Kidney (tissue), 14 donors: ENCODE results near the gene BMF. TPM values are rescaled to one million over a fixed set of nuclear protein-coding genes. Genes with fewer than 3 reads are reported as not detected.

Experiments
- DNase-seq, 5 donors: peaks; one replicate each; pipeline ENCODE4 v3.0.0-alpha.2; 2013 to 2020
- FAIRE-seq: peaks from 2 replicates; lab custom pipeline; 2012; peaks lifted over from hg19 to GRCh38; lab: Jason Lieb, UNC
- H3K27ac ChIP-seq, 2 donors: one replicate each; pipeline ENCODE4 v1.7.0; 2013; ENCODE audit warnings: low read depth in 2 of 2, low read length in 2 of 2, inconsistent platforms in 1 of 2
- H3K27me3 ChIP-seq: one replicate; pipeline ENCODE4 v1.7.1; 2013; ENCODE audit warnings: low read length, inconsistent platforms; ENCODE audit not compliant: control insufficient read depth, insufficient read depth
- H3K36me3 ChIP-seq, 3 donors: one replicate each; pipeline versions ENCODE4 v1.7.0 to v1.7.1; 2013; ENCODE audit warnings: low read length in 3 of 3, control low read depth in 1 of 3, inconsistent platforms in 1 of 3; ENCODE audit not compliant: insufficient read depth in 3 of 3, control insufficient read depth in 2 of 3
- H3K4me1 ChIP-seq, 3 donors: one replicate each; pipeline versions ENCODE4 v1.7.0 to v1.7.1; 2013; ENCODE audit warnings: low read length in 3 of 3, inconsistent platforms in 1 of 3, low read depth in 1 of 3; ENCODE audit not compliant: control insufficient read depth in 2 of 3, insufficient read depth in 2 of 3
- H3K4me3 ChIP-seq, 3 donors: one replicate each; pipeline versions ENCODE4 v1.7.0 to v1.8.1; 2013; ENCODE audit warnings: low read length in 3 of 3, control low read depth in 1 of 3, inconsistent platforms in 1 of 3
- H3K9ac ChIP-seq, 3 donors: one replicate each; pipeline versions ENCODE4 v1.7.0 to v1.7.1; 2013; ENCODE audit warnings: low read length in 3 of 3, control low read depth in 1 of 3, inconsistent platforms in 1 of 3
- H3K9me3 ChIP-seq, 3 donors: one replicate each; pipeline versions ENCODE4 v1.7.0 to v1.7.1; 2013; ENCODE audit warnings: low read length in 3 of 3, control low read depth in 1 of 3, inconsistent platforms in 1 of 3; ENCODE audit not compliant: control insufficient read depth in 2 of 3, insufficient read depth in 1 of 3
- intact Hi-C: fragments of 100-400 bp; cut with DNase I; formaldehyde crosslinking; loops from one replicate; pipeline ENCODE4 v1.11.1; 2022
- polyA plus RNA-seq: library from polyadenylated mRNA; stranded (reverse); fragments of 350-450 nt; fragmentation: Illumina TruSeq; extraction: RNeasy Lipid Tissue Mini Kit (QIAGEN cat#74804); gene quantifications from one replicate; pipeline ENCODE4 v1.2.3, GENCODE V29; 2014; ENCODE audit warnings: low read depth, low replicate concordance; ENCODE audit not compliant: insufficient read depth
- total RNA-seq: library from RNA; stranded (reverse); fragmentation: NEBNext Ultra II Directional; extraction: Animal tissue kit (Norgen Biotek cat#: 25700); gene quantifications from one replicate; pipeline ENCODE4 v1.2.1, GENCODE V29; 2021
- TF ChIP-seq, protein P1 (sequence below): IDR thresholded peaks from 3 replicates; pipeline ENCODE4 v1.5.1; 2012; ENCODE audit warnings: mild to moderate bottlenecking, moderate library complexity, borderline replicate concordance; ENCODE audit not compliant: insufficient read depth; ENCODE audit errors: extremely low read depth
- donor health status: control.
- donor health status: control.
- donor health status: control.
- donor health status: control.
- donor health status: control.
- donor health status: DM: yes; HTN: yes; CAD: no.
- donor health status: Normal renal cell carcinoma (clear cell type).

The BMF gene
- total and polyA plus RNA-seq, 2 donors from 2014 or later = 3.6 to 19.7 TPM

- H3K27me3 ChIP-seq = no peaks in the 10 kb centered on the region
- H3K9me3 ChIP-seq = no peaks in the 10 kb centered on the region
- H3K9ac ChIP-seq = no peak overlapping the region
- intact Hi-C loops = loop anchor here (5.0 to 10.0 kb wide), 2 partner anchors 71 to 228 kb away; no protein-coding TSS in a partner anchor
- no peak overlapping the region for H3K4me3 ChIP-seq
- no peaks in the 10 kb centered on the region for H3K36me3 ChIP-seq
- H3K4me1 ChIP-seq = peaks cover 3 to 29% (median 10%) of the 10 kb centered on the region in 3 donors
- DNase-seq = no peak
- TF ChIP-seq, protein P1, sequence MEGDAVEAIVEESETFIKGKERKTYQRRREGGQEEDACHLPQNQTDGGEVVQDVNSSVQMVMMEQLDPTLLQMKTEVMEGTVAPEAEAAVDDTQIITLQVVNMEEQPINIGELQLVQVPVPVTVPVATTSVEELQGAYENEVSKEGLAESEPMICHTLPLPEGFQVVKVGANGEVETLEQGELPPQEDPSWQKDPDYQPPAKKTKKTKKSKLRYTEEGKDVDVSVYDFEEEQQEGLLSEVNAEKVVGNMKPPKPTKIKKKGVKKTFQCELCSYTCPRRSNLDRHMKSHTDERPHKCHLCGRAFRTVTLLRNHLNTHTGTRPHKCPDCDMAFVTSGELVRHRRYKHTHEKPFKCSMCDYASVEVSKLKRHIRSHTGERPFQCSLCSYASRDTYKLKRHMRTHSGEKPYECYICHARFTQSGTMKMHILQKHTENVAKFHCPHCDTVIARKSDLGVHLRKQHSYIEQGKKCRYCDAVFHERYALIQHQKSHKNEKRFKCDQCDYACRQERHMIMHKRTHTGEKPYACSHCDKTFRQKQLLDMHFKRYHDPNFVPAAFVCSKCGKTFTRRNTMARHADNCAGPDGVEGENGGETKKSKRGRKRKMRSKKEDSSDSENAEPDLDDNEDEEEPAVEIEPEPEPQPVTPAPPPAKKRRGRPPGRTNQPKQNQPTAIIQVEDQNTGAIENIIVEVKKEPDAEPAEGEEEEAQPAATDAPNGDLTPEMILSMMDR = no peak
- no peak for FAIRE-seq
- H3K27ac ChIP-seq = no peak overlapping the region
These were observed 64.6 kb downstream of the BMF start for GRCh38 chr15:40043927-40044716.

- Histone ChIP-seq H3K4me3 (no peak overlapping the region), H3K27ac (no peak overlapping the region), H3K36me3 (no peaks in the 10 kb centered on the region), H3K9ac (no peak overlapping the region), H3K4me1 (peaks cover 4 to 30% (median 6%) of the 10 kb centered on the region in 3 donors), H3K9me3 (no peaks in the 10 kb centered on the region), H3K27me3 (no peaks in the 10 kb centered on the region)
- no peak for DNase-seq
- intact Hi-C loops = loop anchor here (5.0 to 10.0 kb wide), 2 partner anchors 72 to 229 kb away; no protein-coding TSS in a partner anchor
- TF ChIP-seq, protein P1 = no peak
- FAIRE-seq = no peak
These were observed 65.8 kb downstream of the BMF start for GRCh38 chr15:40042791-40043320.

DNA sequence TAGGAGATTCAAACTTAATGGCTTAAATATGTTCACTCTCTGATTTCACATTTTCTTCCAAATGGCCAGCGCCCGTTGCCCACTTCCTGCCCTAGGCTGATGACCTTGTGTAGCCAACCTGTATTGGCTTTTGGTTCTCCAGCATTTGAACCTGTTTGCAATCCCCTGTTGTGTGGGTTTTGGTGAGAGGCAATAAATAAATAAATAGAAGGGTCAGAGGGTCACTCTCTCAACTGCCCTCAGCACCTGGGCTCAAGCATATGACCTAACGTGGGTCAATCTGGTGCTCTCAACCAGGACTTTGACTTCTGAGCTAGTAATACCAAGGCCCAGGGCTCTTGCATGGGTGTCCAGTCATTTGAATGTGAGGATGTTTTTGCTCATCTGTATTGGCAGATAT lies 67.9 kb downstream of the BMF start:
- H3K4me3 ChIP-seq = no peak overlapping the region
- no peak overlapping the region for H3K9ac ChIP-seq
- DNase-seq = no peak
- no peak overlapping the region for H3K27ac ChIP-seq
- peaks cover 2 to 12% (median 6%) of the 10 kb centered on the region in 3 donors for H3K36me3 ChIP-seq
- FAIRE-seq = no peak
- peaks cover 6 to 24% (median 7%) of the 10 kb centered on the region in 3 donors for H3K4me1 ChIP-seq
- H3K27me3 ChIP-seq = no peaks in the 10 kb centered on the region
- TF ChIP-seq, protein P1 = no peak
- intact Hi-C loops = loop anchor here (5.0 to 10.0 kb wide), 2 partner anchors 74 to 232 kb away; no protein-coding TSS in a partner anchor
- no peaks in the 10 kb centered on the region for H3K9me3 ChIP-seq
